ENCODE results near the gene ASB6.
A peak's percentile ranks its signal among the peaks of the same experiment; 100 is the strongest.

Gene ASB6

DNA sequence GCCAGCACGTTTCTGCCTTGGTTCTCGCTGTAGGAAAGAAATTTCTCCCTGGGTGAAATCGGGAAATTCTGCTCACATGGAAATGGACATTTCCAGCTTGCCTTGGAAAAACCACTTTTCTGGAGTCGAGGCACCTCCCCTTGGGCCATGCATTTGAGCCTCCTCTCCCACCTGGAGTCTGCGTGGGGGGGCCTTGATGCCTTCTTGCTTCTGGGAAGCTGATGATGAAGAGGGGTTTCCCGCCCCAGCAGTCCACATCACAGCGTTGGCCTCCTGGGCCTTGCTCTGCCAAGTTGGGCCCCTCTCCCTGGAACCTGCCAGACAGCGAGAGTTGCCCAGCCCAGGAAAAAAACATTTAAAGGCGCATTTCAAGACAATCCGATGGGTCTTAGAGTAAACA, 1.8 kb upstream of the ASB6 start:
- no peak overlapping the region for H3K4me2 ChIP-seq (ENCODE audit: insufficient read depth, low read length, poor library complexity, severe bottlenecking)
- H3K27me3 ChIP-seq (ENCODE audit: control insufficient read depth in 3 of 3, insufficient read depth in 3 of 3, low read depth in 1 of 3, low read length in 3 of 3), result no peaks in the 10 kb centered on the region
- H2BK5ac ChIP-seq (ENCODE audit: low read length), result no peak overlapping the region
- H3K4ac ChIP-seq (ENCODE audit: low read length), result no peak overlapping the region
- H2AK5ac ChIP-seq (ENCODE audit: low read depth, low read length), result no peak overlapping the region
- no peak overlapping the region for H3K27ac ChIP-seq (replicated peaks; ENCODE audit: low read length)
- H3K9ac ChIP-seq (ENCODE audit: low read depth, low read length, poor library complexity), result no peak overlapping the region
- H2BK12ac ChIP-seq (ENCODE audit: low read length), result no peak overlapping the region
- no peak overlapping the region for H3K23ac ChIP-seq (ENCODE audit: low read depth, low read length, poor library complexity)
- WGBS, 2 donors (ENCODE audit: extremely low coverage in 2 of 2, insufficient read length in 2 of 2, insufficient replicate concordance in 1 of 2), result no CpG with 5 or more reads among the region's 10 CpGs
- no peak for DNase-seq (ENCODE audit: low spot score)
- H3K4me3 ChIP-seq (ENCODE audit: low read length in 2 of 2), result no peak overlapping the region
- no peak overlapping the region for H4K8ac ChIP-seq (ENCODE audit: low read depth, low read length)
- no peak overlapping the region for H4K91ac ChIP-seq (ENCODE audit: low read depth, low read length, poor library complexity)
- no peaks in the 10 kb centered on the region for H3K9me3 ChIP-seq (replicated peaks in 1 of 2; ENCODE audit: control insufficient read depth in 2 of 2, insufficient read depth in 1 of 2, low read depth in 1 of 2, low read length in 2 of 2)
- peaks cover 9 to 13% of the 10 kb centered on the region in 2 donors for H3K36me3 ChIP-seq (replicated peaks in 1 of 2; ENCODE audit: control insufficient read depth in 2 of 2, insufficient read depth in 2 of 2, low read length in 2 of 2)
- peaks cover 18% of the 10 kb centered on the region for H3K79me1 ChIP-seq (ENCODE audit: low read depth, low read length)
- H3K4me1 ChIP-seq (ENCODE audit: control insufficient read depth in 2 of 2, insufficient read depth in 1 of 2, low read depth in 1 of 2, low read length in 2 of 2), result peaks cover 11 to 19% of the 10 kb centered on the region in 2 donors
- no peak overlapping the region for H2BK15ac ChIP-seq (ENCODE audit: low read length)
- H3K18ac ChIP-seq (ENCODE audit: low read length), result no peak overlapping the region
- H2AFZ ChIP-seq (ENCODE audit: low read length), result no peak overlapping the region
- no peak overlapping the region for H2BK120ac ChIP-seq (ENCODE audit: low read depth, low read length)
- no peak overlapping the region for H3K14ac ChIP-seq (ENCODE audit: low read length)

GRCh38 chr9:129640871-129641749, 841 bp downstream of the ASB6 start:
- peak overlapping the region; percentile 17 for H4K8ac ChIP-seq (ENCODE audit: low read depth, low read length)
- peak overlapping the region; percentile 78 for H3K18ac ChIP-seq (ENCODE audit: low read length)
- H3K36me3 ChIP-seq (replicated peaks in 1 of 2; ENCODE audit: control insufficient read depth in 2 of 2, insufficient read depth in 2 of 2, low read length in 2 of 2), result peaks cover 27 to 38% of the 10 kb centered on the region in 2 donors
- H3K27me3 ChIP-seq (ENCODE audit: control insufficient read depth in 3 of 3, insufficient read depth in 3 of 3, low read depth in 1 of 3, low read length in 3 of 3), result no peaks in the 10 kb centered on the region
- peaks cover 11% of the 10 kb centered on the region in 2 donors for H3K4me1 ChIP-seq (ENCODE audit: control insufficient read depth in 2 of 2, insufficient read depth in 1 of 2, low read depth in 1 of 2, low read length in 2 of 2)
- no CpG with 5 or more reads among the region's 44 CpGs for WGBS, 2 donors (ENCODE audit: extremely low coverage in 2 of 2, insufficient read length in 2 of 2, insufficient replicate concordance in 1 of 2)
- H3K4me3 ChIP-seq (ENCODE audit: low read length in 2 of 2), result peak overlapping the region; percentile 95 to 98
- no peak for DNase-seq (ENCODE audit: low spot score)
- H3K14ac ChIP-seq (ENCODE audit: low read length), result peak overlapping the region; percentile 38
- H2BK5ac ChIP-seq (ENCODE audit: low read length), result peak overlapping the region; percentile 24
- H3K4ac ChIP-seq (ENCODE audit: low read length), result no peak overlapping the region
- H2BK12ac ChIP-seq (ENCODE audit: low read length), result no peak overlapping the region
- peak overlapping the region; percentile 80 for H3K23ac ChIP-seq (ENCODE audit: low read depth, low read length, poor library complexity)
- no peak overlapping the region for H2BK120ac ChIP-seq (ENCODE audit: low read depth, low read length)
- no peak overlapping the region for H2BK15ac ChIP-seq (ENCODE audit: low read length)
- H2AK5ac ChIP-seq (ENCODE audit: low read depth, low read length), result peak overlapping the region; percentile 88
- H3K27ac ChIP-seq (replicated peaks; ENCODE audit: low read length), result no peak overlapping the region
- no peak overlapping the region for H4K91ac ChIP-seq (ENCODE audit: low read depth, low read length, poor library complexity)
- peak overlapping the region; percentile 89 for H3K4me2 ChIP-seq (ENCODE audit: insufficient read depth, low read length, poor library complexity, severe bottlenecking)
- peaks cover 20% of the 10 kb centered on the region for H3K79me1 ChIP-seq (ENCODE audit: low read depth, low read length)
- peak overlapping the region; percentile 96 for H2AFZ ChIP-seq (ENCODE audit: low read length)
- H3K9ac ChIP-seq (ENCODE audit: low read depth, low read length, poor library complexity), result peak overlapping the region; percentile 95
- no peaks in the 10 kb centered on the region for H3K9me3 ChIP-seq (replicated peaks in 1 of 2; ENCODE audit: control insufficient read depth in 2 of 2, insufficient read depth in 1 of 2, low read depth in 1 of 2, low read length in 2 of 2)

GRCh38 chr9:129640086-129640870, 1.7 kb downstream of the ASB6 start:
- DNase-seq (ENCODE audit: low spot score), result no peak
- peak overlapping the region in 1 of 2 donors; percentile 95 for H3K4me3 ChIP-seq (ENCODE audit: low read length in 2 of 2)
- H2BK15ac ChIP-seq (ENCODE audit: low read length), result no peak overlapping the region
- H3K79me1 ChIP-seq (ENCODE audit: low read depth, low read length), result peaks cover 20% of the 10 kb centered on the region
- no peak overlapping the region for H4K8ac ChIP-seq (ENCODE audit: low read depth, low read length)
- H3K4me2 ChIP-seq (ENCODE audit: insufficient read depth, low read length, poor library complexity, severe bottlenecking), result peak overlapping the region; percentile 89
- no CpG with 5 or more reads among the region's 25 CpGs for WGBS, 2 donors (ENCODE audit: extremely low coverage in 2 of 2, insufficient read length in 2 of 2, insufficient replicate concordance in 1 of 2)
- H3K4me1 ChIP-seq (ENCODE audit: control insufficient read depth in 2 of 2, insufficient read depth in 1 of 2, low read depth in 1 of 2, low read length in 2 of 2), result peaks cover 11% of the 10 kb centered on the region in 2 donors
- no peak overlapping the region for H2BK120ac ChIP-seq (ENCODE audit: low read depth, low read length)
- no peak overlapping the region for H4K91ac ChIP-seq (ENCODE audit: low read depth, low read length, poor library complexity)
- H3K23ac ChIP-seq (ENCODE audit: low read depth, low read length, poor library complexity), result peak overlapping the region; percentile 52
- no peaks in the 10 kb centered on the region for H3K27me3 ChIP-seq (ENCODE audit: control insufficient read depth in 3 of 3, insufficient read depth in 3 of 3, low read depth in 1 of 3, low read length in 3 of 3)
- H3K14ac ChIP-seq (ENCODE audit: low read length), result no peak overlapping the region
- H3K18ac ChIP-seq (ENCODE audit: low read length), result no peak overlapping the region
- peak overlapping the region; percentile 24 for H2BK5ac ChIP-seq (ENCODE audit: low read length)
- no peak overlapping the region for H3K4ac ChIP-seq (ENCODE audit: low read length)
- H2AFZ ChIP-seq (ENCODE audit: low read length), result no peak overlapping the region
- H3K36me3 ChIP-seq (replicated peaks in 1 of 2; ENCODE audit: control insufficient read depth in 2 of 2, insufficient read depth in 2 of 2, low read length in 2 of 2), result peaks cover 33 to 45% of the 10 kb centered on the region in 2 donors
- no peak overlapping the region for H3K27ac ChIP-seq (replicated peaks; ENCODE audit: low read length)
- peak overlapping the region; percentile 52 for H2AK5ac ChIP-seq (ENCODE audit: low read depth, low read length)
- H3K9me3 ChIP-seq (replicated peaks in 1 of 2; ENCODE audit: control insufficient read depth in 2 of 2, insufficient read depth in 1 of 2, low read depth in 1 of 2, low read length in 2 of 2), result no peaks in the 10 kb centered on the region
- H3K9ac ChIP-seq (ENCODE audit: low read depth, low read length, poor library complexity), result no peak overlapping the region
- no peak overlapping the region for H2BK12ac ChIP-seq (ENCODE audit: low read length)

GRCh38 chr9:129639756-129640085, 2.2 kb downstream of the ASB6 start:
- Histone ChIP-seq H3K4me3 (ENCODE audit: low read length in 2 of 2) (peak overlapping the region in 1 of 2 donors; percentile 24), H4K8ac (ENCODE audit: low read depth, low read length) (no peak overlapping the region), H2BK5ac (ENCODE audit: low read length) (no peak overlapping the region), H3K4ac (ENCODE audit: low read length) (no peak overlapping the region), H3K18ac (ENCODE audit: low read length) (no peak overlapping the region), H2BK15ac (ENCODE audit: low read length) (no peak overlapping the region), H3K36me3 (replicated peaks in 1 of 2; ENCODE audit: control insufficient read depth in 2 of 2, insufficient read depth in 2 of 2, low read length in 2 of 2) (peaks cover 39 to 50% of the 10 kb centered on the region in 2 donors), H3K27me3 (ENCODE audit: control insufficient read depth in 3 of 3, insufficient read depth in 3 of 3, low read depth in 1 of 3, low read length in 3 of 3) (no peaks in the 10 kb centered on the region), H3K9ac (ENCODE audit: low read depth, low read length, poor library complexity) (no peak overlapping the region), H2AK5ac (ENCODE audit: low read depth, low read length) (peak overlapping the region; percentile 43), H4K91ac (ENCODE audit: low read depth, low read length, poor library complexity) (no peak overlapping the region), H3K4me2 (ENCODE audit: insufficient read depth, low read length, poor library complexity, severe bottlenecking) (no peak overlapping the region), H3K4me1 (ENCODE audit: control insufficient read depth in 2 of 2, insufficient read depth in 1 of 2, low read depth in 1 of 2, low read length in 2 of 2) (peaks cover 11% of the 10 kb centered on the region in 2 donors), H3K9me3 (replicated peaks in 1 of 2; ENCODE audit: control insufficient read depth in 2 of 2, insufficient read depth in 1 of 2, low read depth in 1 of 2, low read length in 2 of 2) (no peaks in the 10 kb centered on the region), H3K14ac (ENCODE audit: low read length) (no peak overlapping the region), H3K79me1 (ENCODE audit: low read depth, low read length) (peaks cover 25% of the 10 kb centered on the region), H2BK120ac (ENCODE audit: low read depth, low read length) (no peak overlapping the region), H2AFZ (ENCODE audit: low read length) (no peak overlapping the region), H2BK12ac (ENCODE audit: low read length) (no peak overlapping the region), H3K27ac (replicated peaks; ENCODE audit: low read length) (no peak overlapping the region), H3K23ac (ENCODE audit: low read depth, low read length, poor library complexity) (no peak overlapping the region)
- no peak for DNase-seq (ENCODE audit: low spot score)
- WGBS, 2 donors (ENCODE audit: extremely low coverage in 2 of 2, insufficient read length in 2 of 2, insufficient replicate concordance in 1 of 2), result no CpG with 5 or more reads among the region's 12 CpGs
